OCI-M2 (cell line): ENCODE data around the gene NOXA1.

Experiments
- DNase-seq: peaks from one replicate; lab custom pipeline; 2025; ENCODE audit not compliant: unreplicated experiment; lab: John Stamatoyannopoulos, UW

Gene NOXA1

DNA sequence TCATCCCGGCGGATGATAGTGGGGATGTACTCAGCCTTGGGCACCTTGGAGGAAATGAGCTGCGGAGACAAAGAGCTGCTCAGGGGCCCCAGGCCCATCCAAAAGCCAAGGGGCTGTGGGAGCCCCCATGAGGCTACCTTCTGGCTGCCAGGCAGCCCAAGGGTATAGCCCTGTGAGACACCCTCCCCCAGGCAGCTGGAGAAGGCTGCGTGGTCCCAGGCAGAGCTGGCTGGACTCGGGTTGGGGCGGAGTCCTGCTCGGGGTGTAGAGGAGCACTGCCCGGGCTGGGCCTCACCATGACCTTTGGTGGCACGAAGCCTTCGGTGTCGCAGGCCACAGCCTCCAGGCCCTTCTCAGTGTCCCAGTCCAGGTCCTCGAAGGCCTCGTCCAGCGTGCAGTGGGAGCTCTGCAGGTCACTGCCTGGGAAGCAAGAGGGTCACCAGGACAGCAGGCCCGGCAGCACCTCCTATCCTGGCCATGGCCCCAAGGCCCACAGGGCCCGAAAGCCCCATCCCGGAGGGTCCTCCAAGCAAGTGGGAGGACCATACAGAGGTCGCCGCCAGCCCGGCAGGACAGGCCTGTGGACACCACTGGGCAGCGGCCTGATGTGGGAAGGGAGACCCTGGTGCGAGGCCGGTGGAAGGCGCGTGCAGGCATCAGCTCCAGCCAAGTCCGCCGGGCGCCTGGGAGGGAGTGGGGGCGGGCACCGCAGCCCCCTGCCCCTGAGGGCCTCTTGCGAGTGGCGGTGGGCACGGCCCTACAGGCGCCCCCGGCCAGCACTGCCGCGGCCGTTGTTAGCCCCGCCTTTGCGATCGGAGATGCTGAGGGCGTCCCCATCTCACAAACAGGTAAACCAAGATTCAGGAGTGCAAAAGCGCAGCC is 29.8 kb downstream of the NOXA1 start:
- DNase-seq, result no peak

- DNase-seq, result no peak
These were observed 30.5 kb downstream of the NOXA1 start for GRCh38 chr9:137453643-137454081.

DNA sequence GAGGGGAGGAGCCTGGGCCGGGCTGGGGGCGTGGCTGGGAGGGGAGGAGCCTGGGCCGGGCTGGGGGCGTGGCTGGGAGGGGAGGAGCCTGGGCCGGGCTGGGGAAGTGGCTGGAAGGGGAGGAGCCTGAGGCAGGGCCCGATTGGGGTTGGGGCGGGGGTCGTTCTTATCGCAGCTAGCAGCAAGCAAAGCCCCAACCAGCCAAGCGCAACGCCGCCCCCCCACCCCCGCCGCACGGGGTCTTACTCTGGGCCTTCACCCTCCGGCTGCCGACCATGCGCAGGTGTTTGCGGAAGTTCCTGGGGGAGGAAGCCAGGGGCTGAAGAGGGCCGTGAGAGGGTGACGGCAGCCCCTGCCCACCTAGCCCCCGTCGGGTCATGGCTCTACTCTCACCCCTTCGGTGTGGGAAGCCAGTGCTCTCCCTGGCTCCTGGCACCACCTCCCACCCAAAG is 31.0 kb downstream of the NOXA1 start:
- no peak for DNase-seq

DNA sequence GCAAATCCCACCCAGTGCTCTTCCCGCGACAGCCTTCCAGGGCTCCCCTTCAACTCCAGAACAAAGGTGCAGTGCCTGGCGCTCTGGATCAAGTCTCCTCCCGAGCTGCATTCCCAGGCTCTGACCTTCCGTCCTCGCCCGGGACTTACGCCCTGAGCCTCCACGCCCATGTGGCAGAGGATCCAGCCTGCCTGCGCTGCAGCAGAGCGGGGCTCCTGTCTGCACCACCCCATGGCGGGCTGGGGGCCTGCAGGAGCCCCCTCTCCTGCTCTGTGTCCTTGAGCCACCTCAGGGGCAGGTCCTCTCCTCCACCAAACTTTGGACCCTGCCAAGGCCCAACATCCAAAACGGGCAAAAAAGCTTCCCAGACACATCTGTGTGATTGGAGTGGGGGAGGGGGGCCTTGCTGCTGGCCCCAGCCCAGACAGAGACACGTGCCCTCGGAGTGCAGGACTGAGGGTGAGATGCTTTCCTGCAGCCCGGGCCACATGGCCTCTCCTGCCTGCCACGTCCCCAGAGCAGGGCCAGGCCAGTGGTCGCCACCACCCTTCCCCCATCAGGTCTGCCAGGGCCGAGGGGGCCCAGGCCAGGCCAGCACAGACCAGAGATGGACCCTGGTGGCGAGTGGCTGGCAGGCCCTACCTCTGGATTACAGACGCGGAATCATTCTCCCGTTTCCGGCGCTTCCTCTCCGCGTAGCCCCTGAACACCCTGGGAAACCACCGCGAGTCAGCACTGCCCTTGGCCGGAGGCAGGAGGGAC is 31.6 kb downstream of the NOXA1 start:
- DNase-seq, result no peak

DNA sequence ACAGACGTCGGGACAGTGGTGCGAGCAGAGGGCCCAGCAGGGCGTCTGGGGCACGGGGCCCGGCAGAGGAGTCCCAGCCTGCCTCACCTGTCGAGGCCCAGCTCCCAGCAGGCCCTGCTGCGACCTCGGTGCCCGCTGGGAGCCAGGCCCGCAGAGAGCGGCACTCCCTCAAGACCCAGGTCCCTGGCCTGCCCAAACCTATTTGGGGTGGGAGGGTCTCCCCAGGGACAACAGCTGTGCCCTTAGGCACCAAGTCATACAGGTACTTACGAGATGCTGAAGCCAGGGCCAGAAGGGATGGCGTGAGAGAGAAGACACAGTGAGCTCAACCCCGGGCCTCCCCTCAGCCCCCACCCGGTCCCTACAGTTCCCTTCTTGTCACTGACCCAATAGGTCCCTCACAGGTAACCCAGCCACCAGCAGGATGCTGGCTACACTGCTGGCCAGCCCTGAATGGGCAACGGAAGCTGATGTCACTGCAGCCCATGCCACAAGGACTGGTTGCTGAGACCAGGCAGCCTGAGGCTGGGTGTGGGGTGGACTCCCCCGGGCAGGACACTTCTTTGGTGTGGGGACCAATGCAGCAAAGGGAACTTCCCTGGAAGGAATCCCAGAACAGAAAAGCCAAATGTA is 32.3 kb downstream of the NOXA1 start:
- no peak for DNase-seq

DNA sequence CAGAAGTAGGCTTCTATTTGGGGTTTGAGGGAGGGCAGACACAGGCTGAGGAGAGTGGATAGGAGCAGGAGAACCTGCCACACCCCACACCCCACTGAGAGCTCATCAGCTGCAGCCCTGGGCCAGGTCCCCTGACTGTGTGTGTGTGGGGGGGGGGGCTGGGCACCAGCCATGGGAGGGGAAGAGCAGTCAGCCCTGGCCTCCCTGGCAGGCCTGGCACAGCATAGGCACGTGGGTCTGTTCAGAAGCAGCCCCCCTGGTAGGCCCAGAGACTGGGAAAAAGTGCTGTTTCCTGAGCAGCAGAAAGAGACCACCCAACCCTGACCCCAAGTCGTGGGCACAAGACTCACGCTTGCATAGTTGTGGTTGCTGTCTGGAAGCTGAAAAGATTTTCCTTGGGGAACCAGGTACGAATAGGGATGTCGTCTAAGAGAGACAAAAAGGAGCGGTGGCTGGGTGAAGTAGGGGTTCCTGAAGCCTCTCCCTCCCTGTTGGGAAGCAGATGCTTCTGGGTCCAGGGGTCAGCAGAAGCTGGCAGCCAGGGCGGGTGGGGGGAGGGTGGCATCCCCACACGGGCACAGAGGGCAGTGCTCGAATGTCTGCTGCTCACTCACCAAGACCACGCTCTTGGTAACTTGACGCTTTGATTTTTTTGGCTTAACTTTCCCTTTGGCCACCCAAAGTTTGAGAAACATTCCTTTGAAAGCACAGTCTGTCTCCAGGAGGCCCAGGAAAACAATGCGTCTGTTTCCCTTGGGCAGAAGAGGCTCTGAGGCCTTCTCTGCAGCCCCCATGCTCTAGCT is 33.1 kb downstream of the NOXA1 start:
- no peak for DNase-seq

DNA sequence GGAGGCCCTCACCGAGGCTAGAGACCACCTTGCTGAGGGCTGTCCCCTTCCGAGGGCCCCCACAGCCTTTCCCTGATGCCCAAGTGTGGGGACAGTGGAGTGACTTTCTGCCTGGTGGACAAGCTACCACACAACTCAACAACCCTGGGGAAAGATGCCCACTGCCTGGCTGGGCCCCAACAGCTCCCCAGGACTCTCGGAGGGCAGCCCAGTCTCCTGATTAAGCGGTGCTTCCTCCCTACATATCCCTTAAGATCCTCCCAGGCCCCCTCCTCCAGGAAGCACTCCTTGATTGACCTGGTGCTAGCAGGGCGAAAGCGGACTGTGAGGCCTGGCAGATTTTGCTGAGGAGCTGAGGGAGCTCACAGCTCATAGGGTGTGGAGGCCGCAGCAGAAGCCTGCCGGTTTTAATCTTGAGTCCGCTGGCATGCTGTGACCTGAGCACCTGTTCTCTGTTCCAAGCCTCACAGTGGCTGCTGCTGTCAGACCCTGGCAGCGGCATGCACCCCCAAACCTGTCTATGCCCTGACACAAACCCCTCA is 33.7 kb downstream of the NOXA1 start:
- DNase-seq, result no peak

GRCh38 chr9:137457406-137458193 is 34.4 kb downstream of the NOXA1 start:
- DNase-seq, result no peak

DNA sequence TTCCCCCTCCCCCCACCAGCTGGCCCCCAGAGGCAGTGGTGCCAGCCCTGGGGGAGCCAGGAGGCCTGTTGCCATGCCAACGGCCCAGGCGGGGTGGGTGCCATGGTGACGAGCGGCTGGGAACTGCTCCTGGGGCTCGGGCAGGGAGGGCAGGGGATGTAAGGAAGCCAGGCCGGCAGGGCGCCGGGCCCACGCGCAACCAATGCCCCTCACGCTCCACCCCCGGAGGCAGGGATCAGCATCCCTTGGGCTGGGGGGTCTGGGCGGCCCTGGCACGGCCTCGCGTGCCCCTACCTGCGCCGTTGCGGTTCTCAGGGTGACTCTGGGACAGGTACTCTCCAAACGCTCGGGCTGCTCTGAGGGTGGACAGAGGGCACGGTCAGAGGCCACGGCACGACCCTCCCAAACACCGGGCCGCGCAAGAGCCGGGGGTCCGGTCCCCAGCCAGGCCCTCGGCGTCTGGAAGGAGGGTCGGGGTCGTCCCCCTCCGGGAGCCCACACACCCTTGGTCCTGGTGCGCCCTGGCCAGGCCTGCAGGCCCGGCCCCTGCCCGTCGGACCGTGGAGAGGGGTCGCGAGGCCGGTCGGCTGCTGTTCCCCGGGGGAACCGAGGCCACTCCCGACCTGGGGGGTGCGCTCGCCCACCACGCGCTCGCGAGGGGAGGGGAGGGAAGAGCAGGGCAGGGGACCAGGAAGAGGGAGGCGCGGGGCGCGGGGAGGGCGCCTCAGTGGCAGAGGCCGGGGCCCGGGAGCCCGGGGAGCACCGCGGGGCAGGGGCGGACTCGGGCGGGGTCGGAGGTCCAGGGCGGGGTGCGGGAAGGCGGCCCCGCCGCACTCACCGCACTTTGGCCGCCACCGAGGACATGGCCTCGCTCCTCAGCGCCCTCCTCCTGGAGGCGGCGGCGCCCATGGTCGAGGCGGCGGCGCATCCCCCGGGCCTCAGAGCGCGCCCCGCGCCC is 35.3 kb downstream of the NOXA1 start:
- no peak for DNase-seq

- peak; percentile 27 for DNase-seq
These were observed 36.0 kb downstream of the NOXA1 start, which contains the start of gene NSMF for GRCh38 chr9:137459152-137459600. Gene NSMF (minus strand): TSS chr9:137459334. CDS start chr9:137459102, 232 bp downstream.

DNA sequence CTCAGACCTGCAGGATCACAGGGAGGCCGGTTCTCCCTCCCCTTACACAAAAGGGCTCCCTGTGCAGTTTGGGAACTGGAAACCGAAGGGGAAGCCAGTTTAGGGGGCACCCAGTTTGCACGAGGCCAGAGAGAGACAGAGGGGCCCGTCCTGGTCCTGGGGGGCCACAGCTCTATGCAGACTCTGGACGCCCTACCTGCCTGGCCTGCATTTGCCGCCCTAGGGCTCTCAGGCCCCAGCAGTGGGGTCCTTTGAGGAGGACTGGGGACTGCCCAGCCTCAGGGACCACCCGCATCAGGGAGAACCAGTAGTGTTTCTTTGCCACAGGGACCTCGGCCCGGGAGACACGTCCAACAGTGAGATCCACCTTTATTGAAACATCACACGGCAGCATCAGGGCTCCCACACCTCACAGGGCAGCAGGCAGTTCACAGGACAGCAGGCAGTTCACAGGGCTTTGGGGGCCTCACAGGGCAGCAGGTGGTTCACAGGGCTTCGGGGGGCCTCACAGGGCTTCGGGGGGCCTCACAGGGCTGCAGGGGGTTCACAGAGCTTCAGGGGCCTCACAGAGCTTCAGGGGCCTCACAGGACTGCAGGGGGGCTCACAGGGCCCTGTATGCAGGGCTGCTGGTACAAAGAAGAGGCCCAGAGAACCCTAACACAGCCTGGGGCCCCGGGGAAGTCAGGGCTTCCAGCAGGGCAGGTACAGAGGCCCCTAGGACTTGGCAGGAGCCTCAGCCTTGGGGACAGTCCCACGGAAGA is 36.6 kb downstream of the NOXA1 start:
- no peak for DNase-seq

- DNase-seq, result no peak
These were observed 37.4 kb downstream of the NOXA1 start for GRCh38 chr9:137460363-137461315.

GRCh38 chr9:137461316-137461662 is 38.1 kb downstream of the NOXA1 start:
- no peak for DNase-seq

DNA sequence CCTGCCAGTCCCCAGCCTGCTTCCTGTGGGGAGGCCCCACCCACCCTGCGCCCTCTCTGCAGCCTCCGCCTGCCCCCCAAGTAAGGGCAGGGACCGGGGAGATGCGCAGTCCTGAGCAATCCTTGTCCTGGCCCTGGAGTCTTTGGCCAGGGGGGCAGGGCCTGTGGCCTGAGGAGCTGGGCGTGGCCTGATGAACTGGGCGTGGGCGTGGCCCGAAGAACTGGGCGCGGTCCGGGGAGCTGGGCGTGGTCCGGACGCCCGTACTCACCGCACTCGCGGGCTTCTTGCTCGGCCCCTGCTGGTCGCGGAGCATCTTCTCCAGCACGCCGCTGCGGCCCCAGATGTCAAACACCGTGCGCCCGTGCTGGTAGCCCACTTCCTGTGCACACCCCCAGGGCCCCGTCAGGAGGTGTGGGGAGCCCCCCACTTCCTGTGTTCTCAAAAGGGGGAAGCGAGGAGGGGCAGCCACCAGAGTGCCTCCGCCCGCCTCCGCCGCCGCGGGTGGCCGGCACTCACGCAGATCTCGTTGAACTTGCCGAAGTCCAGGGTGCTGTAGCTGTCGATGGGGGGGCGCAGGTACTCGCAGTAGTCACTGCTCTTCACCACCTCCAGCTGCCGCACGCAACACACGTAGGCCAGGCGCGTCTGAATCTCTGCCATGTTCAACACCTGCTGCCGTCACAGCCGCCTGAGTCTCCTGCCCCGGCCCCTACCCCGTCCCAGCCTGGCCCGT is 38.6 kb downstream of the NOXA1 start:
- no peak for DNase-seq

DNA sequence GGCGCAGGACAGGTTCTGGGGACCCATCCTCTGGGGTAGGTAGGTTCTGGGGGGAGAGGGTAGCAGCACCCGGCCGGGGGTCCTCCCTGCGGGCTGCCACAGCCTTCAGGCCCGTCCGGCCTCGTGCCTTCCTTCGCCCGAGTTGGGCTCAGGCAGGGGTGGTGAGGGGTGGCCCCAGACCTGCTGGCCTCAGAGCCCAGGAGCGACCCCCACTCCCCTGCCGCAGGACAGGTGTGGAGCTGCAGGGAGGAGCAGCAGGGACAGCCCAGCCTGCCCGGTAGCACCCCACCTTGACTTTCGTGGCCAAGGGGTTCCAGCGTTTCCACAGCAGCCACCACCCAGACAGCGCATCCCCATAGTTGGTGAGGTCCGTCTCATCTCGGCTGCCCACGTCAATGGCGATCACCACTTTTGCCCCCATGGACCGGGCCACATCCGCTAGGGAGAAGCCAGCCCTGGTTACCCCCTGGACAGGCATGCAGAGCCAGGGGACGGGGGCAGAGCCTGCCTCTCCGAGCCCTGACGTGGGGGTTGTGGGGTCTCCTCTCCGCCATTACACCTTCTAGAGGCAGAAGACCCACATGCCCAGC is 39.3 kb downstream of the NOXA1 start:
- no peak for DNase-seq
